ENCODE results near the gene TLX2. TPM values are rescaled to one million over a fixed set of nuclear protein-coding genes. Genes with fewer than 3 reads are reported as not detected.

Gene TLX2
- total and polyA plus RNA-seq, 2 of the 13 experiments (the other 11 are each of a cell fraction or from before 2014, with no cell fraction given): 0.05 to 0.20 TPM

DNA sequence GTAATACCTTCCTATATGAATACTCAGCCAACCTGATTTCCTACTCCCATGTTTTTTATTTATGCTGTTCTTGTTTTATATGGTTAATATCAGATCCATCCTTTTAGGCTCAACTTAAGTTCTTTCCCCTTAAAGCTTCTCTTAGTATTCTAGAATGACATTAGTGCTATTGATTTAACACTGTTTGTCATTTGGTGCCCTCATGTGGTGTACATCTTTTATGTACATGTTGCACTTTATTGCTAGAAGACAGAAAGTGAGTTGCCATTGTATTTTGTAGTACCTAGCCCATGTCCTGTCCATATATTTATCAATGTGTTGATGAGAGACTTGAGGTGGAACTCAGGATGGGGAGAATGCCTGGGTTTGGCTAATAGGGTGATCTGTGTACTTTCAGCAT lies 18.0 kb downstream of the TLX2 start (continued):
- TF ChIP-seq ZNF646 (CRISPR knock-in tag; IDR thresholded peaks at IDR 0.05) (no peak), NFKB2 (CRISPR knock-in tag; IDR thresholded peaks at IDR 0.05; ENCODE audit: borderline replicate concordance) (no peak), SALL2 (CRISPR knock-in tag; IDR thresholded peaks at IDR 0.05) (no peak), ZNF44 (CRISPR knock-in tag; IDR thresholded peaks at IDR 0.05) (no peak), ZHX2 (IDR thresholded peaks at IDR 0.05; ENCODE audit: low read depth) (no peak), ZHX2 (CRISPR knock-in tag; IDR thresholded peaks at IDR 0.05; ENCODE audit: borderline replicate concordance) (no peak), EED (CRISPR knock-in tag; IDR thresholded peaks at IDR 0.05) (no peak), GTF2F1 (IDR thresholded peaks at IDR 0.05; ENCODE audit: low read length) (no peak), JARID2 (CRISPR knock-in tag; IDR thresholded peaks at IDR 0.05; ENCODE audit: insufficient replicate concordance) (no peak), CREM (IDR thresholded peaks at IDR 0.05) (no peak), CREM (CRISPR knock-in tag; IDR thresholded peaks at IDR 0.05) (no peak)

All from HepG2 (cell line).